Muscle layer of duodenum (tissue), 2 donors: Measurements from ENCODE around the gene TRIM9.

ENCODE experiments used
- H3K27ac ChIP-seq: one replicate; pipeline ENCODE4 v1.7.0; 2013; ENCODE audit warnings: mild to moderate bottlenecking, low read length
- H3K27me3 ChIP-seq: one replicate; pipeline ENCODE4 v1.7.0; 2013; ENCODE audit warnings: low read depth, mild to moderate bottlenecking, control low read depth, low read length
- H3K36me3 ChIP-seq, 2 donors: one replicate each; pipeline ENCODE4 v1.7.0; 2013; ENCODE audit warnings: low read length in 2 of 2, control low read depth in 1 of 2, mild to moderate bottlenecking in 1 of 2; ENCODE audit not compliant: insufficient read depth in 2 of 2, control insufficient read depth in 1 of 2
- H3K4me1 ChIP-seq, 2 donors: one replicate each; pipeline ENCODE4 v1.7.0; 2013; ENCODE audit warnings: low read length in 2 of 2, mild to moderate bottlenecking in 2 of 2, control low read depth in 1 of 2, moderate library complexity in 1 of 2; ENCODE audit not compliant: insufficient read depth in 2 of 2, control insufficient read depth in 1 of 2
- H3K4me3 ChIP-seq, 2 donors: one replicate each; pipeline ENCODE4 v1.7.0; 2013; ENCODE audit warnings: low read length in 2 of 2, low read depth in 1 of 2, mild to moderate bottlenecking in 1 of 2
- H3K9me3 ChIP-seq, 2 donors: one replicate each; pipeline ENCODE4 v1.7.0; 2013; ENCODE audit warnings: low read length in 2 of 2, control low read depth in 1 of 2, mild to moderate bottlenecking in 1 of 2; ENCODE audit not compliant: control insufficient read depth in 1 of 2
- donor health status: healthy.

Gene TRIM9

GRCh38 chr14:51019089-51019488 is 75.8 kb downstream of the TRIM9 start:
- no peaks in the 10 kb centered on the region for H3K9me3 ChIP-seq

GRCh38 chr14:51018521-51018920 is 76.4 kb downstream of the TRIM9 start:
- no peak overlapping the region for H3K4me3 ChIP-seq
- H3K4me1 ChIP-seq, result peaks cover 0 to 10% of the 10 kb centered on the region in 2 donors
- no peaks in the 10 kb centered on the region for H3K36me3 ChIP-seq
- H3K27me3 ChIP-seq, result no peaks in the 10 kb centered on the region
- H3K27ac ChIP-seq, result no peak overlapping the region
- no peaks in the 10 kb centered on the region for H3K9me3 ChIP-seq

More at GRCh38 chr14:51019089-51019488, 75.8 kb downstream of the TRIM9 start:
- Histone ChIP-seq H3K36me3 (no peaks in the 10 kb centered on the region), H3K4me1 (peaks cover 0 to 13% of the 10 kb centered on the region in 2 donors), H3K4me3 (no peak overlapping the region), H3K27ac (no peak overlapping the region), H3K27me3 (no peaks in the 10 kb centered on the region)

GRCh38 chr14:51014625-51015024 is 80.3 kb downstream of the TRIM9 start:
- Histone ChIP-seq H3K9me3 (no peaks in the 10 kb centered on the region), H3K36me3 (no peaks in the 10 kb centered on the region)

GRCh38 chr14:51014086-51014485 is 80.8 kb downstream of the TRIM9 start:
- Histone ChIP-seq H3K4me1 (peaks cover 0 to 7% of the 10 kb centered on the region in 2 donors), H3K27ac (no peak overlapping the region), H3K27me3 (no peaks in the 10 kb centered on the region), H3K36me3 (no peaks in the 10 kb centered on the region), H3K4me3 (no peak overlapping the region), H3K9me3 (no peaks in the 10 kb centered on the region)

More at GRCh38 chr14:51014625-51015024, 80.3 kb downstream of the TRIM9 start:
- Histone ChIP-seq H3K27me3 (no peaks in the 10 kb centered on the region), H3K27ac (no peak overlapping the region), H3K4me1 (peaks cover 0 to 7% of the 10 kb centered on the region in 2 donors), H3K4me3 (no peak overlapping the region)

GRCh38 chr14:51012055-51012454 is 82.8 kb downstream of the TRIM9 start:
- Histone ChIP-seq H3K9me3 (no peaks in the 10 kb centered on the region), H3K4me3 (no peak overlapping the region), H3K27me3 (no peaks in the 10 kb centered on the region), H3K36me3 (no peaks in the 10 kb centered on the region), H3K27ac (no peak overlapping the region), H3K4me1 (peaks cover 0 to 7% of the 10 kb centered on the region in 2 donors)

GRCh38 chr14:51008446-51008845 is 86.5 kb downstream of the TRIM9 start:
- H3K4me3 ChIP-seq, result no peak overlapping the region
- peaks cover 0 to 4% of the 10 kb centered on the region in 2 donors for H3K36me3 ChIP-seq
- no peak overlapping the region for H3K27ac ChIP-seq
- H3K27me3 ChIP-seq, result no peaks in the 10 kb centered on the region
- peaks cover 0 to 23% of the 10 kb centered on the region in 2 donors for H3K4me1 ChIP-seq
- H3K9me3 ChIP-seq, result no peaks in the 10 kb centered on the region

- H3K27me3 ChIP-seq, result no peaks in the 10 kb centered on the region
- H3K36me3 ChIP-seq, result peaks cover 0 to 4% of the 10 kb centered on the region in 2 donors
- H3K9me3 ChIP-seq, result no peaks in the 10 kb centered on the region
- H3K27ac ChIP-seq, result no peak overlapping the region
- H3K4me1 ChIP-seq, result peaks cover 0 to 23% of the 10 kb centered on the region in 2 donors
- H3K4me3 ChIP-seq, result no peak overlapping the region
Observed at GRCh38 chr14:51006781-51007211, 88.1 kb downstream of the TRIM9 start.

GRCh38 chr14:51006324-51006723 is 88.6 kb downstream of the TRIM9 start:
- no peak overlapping the region for H3K27ac ChIP-seq
- no peaks in the 10 kb centered on the region for H3K9me3 ChIP-seq
- no peaks in the 10 kb centered on the region for H3K27me3 ChIP-seq
- H3K36me3 ChIP-seq, result peaks cover 0 to 4% of the 10 kb centered on the region in 2 donors
- H3K4me1 ChIP-seq, result peaks cover 0 to 23% of the 10 kb centered on the region in 2 donors
- H3K4me3 ChIP-seq, result no peak overlapping the region

GRCh38 chr14:51004801-51005526 is 89.9 kb downstream of the TRIM9 start:
- no peaks in the 10 kb centered on the region for H3K27me3 ChIP-seq
- no peak overlapping the region for H3K4me3 ChIP-seq
- peaks cover 0 to 4% of the 10 kb centered on the region in 2 donors for H3K36me3 ChIP-seq
- H3K27ac ChIP-seq, result no peak overlapping the region
- peaks cover 0 to 23% of the 10 kb centered on the region in 2 donors for H3K4me1 ChIP-seq
- H3K9me3 ChIP-seq, result no peaks in the 10 kb centered on the region

- Histone ChIP-seq H3K27me3 (no peaks in the 10 kb centered on the region), H3K27ac (no peak overlapping the region), H3K9me3 (no peaks in the 10 kb centered on the region), H3K4me3 (no peak overlapping the region), H3K4me1 (peaks cover 0 to 23% of the 10 kb centered on the region in 2 donors), H3K36me3 (peaks cover 0 to 4% of the 10 kb centered on the region in 2 donors)
Observed at GRCh38 chr14:51004352-51004800, 90.5 kb downstream of the TRIM9 start.

GRCh38 chr14:51002406-51002999 is 92.4 kb downstream of the TRIM9 start:
- H3K4me3 ChIP-seq, result no peak overlapping the region
- H3K4me1 ChIP-seq, result peaks cover 0 to 23% of the 10 kb centered on the region in 2 donors
- no peaks in the 10 kb centered on the region for H3K9me3 ChIP-seq
- no peaks in the 10 kb centered on the region for H3K27me3 ChIP-seq
- H3K36me3 ChIP-seq, result peaks cover 0 to 7% of the 10 kb centered on the region in 2 donors
- no peak overlapping the region for H3K27ac ChIP-seq
